AML-193 (cell line): ENCODE measurements around the gene MEAF6.
A peak's percentile ranks its signal among the peaks of the same experiment; 100 is the strongest.
"Not testable (repeated sequence)": the region's sequence is repeated elsewhere in the genome, so short reads cannot be mapped to it uniquely, and the experiment has no call there.

Experiments
- DNase-seq, 2 experiments: peaks; one replicate each; lab custom pipeline; 2025; lab: John Stamatoyannopoulos, UW

MEAF6 gene

GRCh38 chr1:37532418-37533156, 18.0 kb upstream of the MEAF6 start:
- DNase-seq = not testable (repeated sequence)

GRCh38 chr1:37529888-37530287, 15.3 kb upstream of the MEAF6 start:
- not testable (repeated sequence) for DNase-seq

GRCh38 chr1:37519613-37520012, 5.0 kb upstream of the MEAF6 start:
- DNase-seq = no peak

- DNase-seq = not testable (repeated sequence)
Observed at GRCh38 chr1:37518929-37519328, 4.4 kb upstream of the MEAF6 start.

GRCh38 chr1:37518241-37518640, 3.7 kb upstream of the MEAF6 start:
- DNase-seq = not testable (repeated sequence)

GRCh38 chr1:37517569-37517968, 3.0 kb upstream of the MEAF6 start:
- no peak for DNase-seq

- no peak for DNase-seq
Observed at GRCh38 chr1:37515185-37516034, 844 bp upstream of the MEAF6 start.

- no peak for DNase-seq
Observed at GRCh38 chr1:37513795-37514349, 694 bp downstream of the MEAF6 start.

- DNase-seq = peak; percentile 31 to 38
Observed at GRCh38 chr1:37509181-37509580, 5.4 kb downstream of the MEAF6 start.

- DNase-seq = no peak
Observed at GRCh38 chr1:37506740-37507139, 7.8 kb downstream of the MEAF6 start.

- not testable (repeated sequence) for DNase-seq
Observed at GRCh38 chr1:37502791-37503190, 11.8 kb downstream of the MEAF6 start.

GRCh38 chr1:37502104-37502503, 12.5 kb downstream of the MEAF6 start:
- no peak for DNase-seq

- DNase-seq = no peak
Observed at GRCh38 chr1:37501661-37502060, 12.9 kb downstream of the MEAF6 start.

- no peak for DNase-seq
Observed at GRCh38 chr1:37498872-37499617, 15.5 kb downstream of the MEAF6 start.

GRCh38 chr1:37497832-37498231, 16.7 kb downstream of the MEAF6 start:
- no peak for DNase-seq

- no peak for DNase-seq
Observed at GRCh38 chr1:37495875-37496274, 18.7 kb downstream of the MEAF6 start.

- no peak for DNase-seq
Observed at GRCh38 chr1:37493336-37494098, 21.0 kb downstream of the MEAF6 start.

- DNase-seq = no peak
Observed at GRCh38 chr1:37487619-37487984, 27.0 kb downstream of the MEAF6 start.

- DNase-seq = peak; percentile 62 to 64
Observed at GRCh38 chr1:37486680-37487618, 27.6 kb downstream of the MEAF6 start.
